Astrocyte of the cerebellum (primary cell): ENCODE results near the gene CLTA.
"Not testable (repeated sequence)": the region's sequence is repeated elsewhere in the genome, so short reads cannot be mapped to it uniquely, and the experiment has no call there.

Experiments
- DNase-seq: peaks from one replicate; pipeline ENCODE4 v3.0.0-alpha.2; 2011; ENCODE audit warnings: low read depth
- H3K4me3 ChIP-seq: 2 replicates; pipeline ENCODE4 v1.5.1; 2011; ENCODE audit warnings: mild to moderate bottlenecking, low read depth, low read length, moderate library complexity
- CTCF ChIP-seq: IDR thresholded peaks from 2 replicates; pipeline ENCODE4 v1.5.1; 2012; ENCODE audit warnings: low read length, low read depth, moderate library complexity, mild to moderate bottlenecking; ENCODE audit errors: missing control alignments
- in situ Hi-C: cut with HindIII; loops from 2 replicates; pipeline ENCODE4 v1.10.0; 2017; ENCODE audit warnings: low sequenced_read_pairs

Gene CLTA

GRCh38 chr9:36218411-36218901 is 27.7 kb downstream of the CLTA start:
- TF ChIP-seq CTCF, result no peak
- in situ Hi-C loops, result no loop called here
- H3K4me3 ChIP-seq, result no peak overlapping the region
- DNase-seq, result no peak

GRCh38 chr9:36221667-36222066 is 30.9 kb downstream of the CLTA start:
- in situ Hi-C loops, result no loop called here
- TF ChIP-seq CTCF, result no peak
- H3K4me3 ChIP-seq, result no peak overlapping the region
- DNase-seq, result no peak

- DNase-seq, result no peak
- in situ Hi-C loops, result no loop called here
- H3K4me3 ChIP-seq, result no peak overlapping the region
- no peak for TF ChIP-seq CTCF
These were observed 31.7 kb downstream of the CLTA start for GRCh38 chr9:36222449-36222848.

- in situ Hi-C loops, result no loop called here
- H3K4me3 ChIP-seq, result no peak overlapping the region
- no peak for TF ChIP-seq CTCF
- DNase-seq, result no peak
These were observed 46.5 kb downstream of the CLTA start for GRCh38 chr9:36237230-36237629.

GRCh38 chr9:36239205-36239604 is 48.5 kb downstream of the CLTA start:
- in situ Hi-C loops, DNase-seq, H3K4me3 ChIP-seq: not testable (repeated sequence)

GRCh38 chr9:36239675-36240074 is 49.0 kb downstream of the CLTA start:
- in situ Hi-C loops, result not testable (repeated sequence)

GRCh38 chr9:36245906-36246305 is 55.2 kb downstream of the CLTA start:
- no peak for DNase-seq
- H3K4me3 ChIP-seq, result no peak overlapping the region
- no peak for TF ChIP-seq CTCF
- in situ Hi-C loops, result no loop called here

More at GRCh38 chr9:36239675-36240074, 49.0 kb downstream of the CLTA start:
- H3K4me3 ChIP-seq, DNase-seq: not testable (repeated sequence)

- TF ChIP-seq CTCF, result no peak
- in situ Hi-C loops, result no loop called here
- no peak for DNase-seq
- H3K4me3 ChIP-seq, result no peak overlapping the region
These were observed 56.6 kb downstream of the CLTA start for GRCh38 chr9:36247356-36247755.

GRCh38 chr9:36248061-36248460 is 57.3 kb downstream of the CLTA start:
- in situ Hi-C loops, result not testable (repeated sequence)
- peak; percentile 24 for DNase-seq

More at GRCh38 chr9:36248061-36248460, 57.3 kb downstream of the CLTA start:
- not testable (repeated sequence) for H3K4me3 ChIP-seq
